HG03571 (cell line): ENCODE results near the gene CTTNBP2NL.
"Not testable (repeated sequence)": the region's sequence is repeated elsewhere in the genome, so short reads cannot be mapped to it uniquely, and the experiment has no call there.

Source experiments
- ATAC-seq: cut with Tn5 transposase; IDR thresholded peaks from one replicate; pipeline ENCODE4 v1.9.1; 2021; ENCODE audit not compliant: unreplicated experiment

Gene CTTNBP2NL

DNA sequence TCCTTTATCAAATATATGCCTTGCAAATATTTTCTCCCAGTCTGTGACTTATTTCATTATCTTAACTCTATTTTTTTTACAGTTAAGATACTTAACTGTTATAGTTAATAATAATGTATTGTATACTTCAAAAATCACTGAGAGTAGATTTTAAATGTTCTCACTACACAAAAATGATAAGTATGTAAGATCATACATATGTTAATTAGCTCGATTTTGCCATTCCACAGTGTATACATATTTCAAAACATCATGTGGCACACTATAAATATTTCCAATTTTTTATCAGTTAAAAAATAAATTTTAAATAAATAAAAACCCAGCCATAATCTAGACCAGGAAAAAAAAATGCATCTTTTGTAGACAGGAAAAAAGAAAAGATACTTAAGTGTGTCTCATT, 27.2 kb downstream of the CTTNBP2NL start:
- ATAC-seq: no peak

DNA sequence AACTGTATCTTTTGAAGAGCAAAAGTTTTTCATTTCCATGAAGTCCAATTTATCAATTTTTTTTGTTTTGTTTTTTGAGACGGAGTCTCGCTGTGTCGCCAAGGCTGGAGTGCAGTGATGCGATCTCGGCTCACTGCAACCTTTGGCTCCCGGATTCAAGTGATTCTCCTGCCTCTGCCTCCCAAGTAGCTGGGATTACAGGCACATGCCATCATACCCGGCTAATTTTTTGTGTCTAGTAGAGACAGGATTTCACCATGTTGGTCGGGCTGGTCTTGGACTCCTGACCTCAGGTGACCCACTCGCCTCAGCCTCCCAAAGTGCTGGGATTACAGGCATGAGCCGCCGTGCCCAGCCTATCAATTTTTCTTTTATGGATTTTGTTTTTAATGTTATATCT, 27.7 kb downstream of the CTTNBP2NL start:
- not testable (repeated sequence) for ATAC-seq

DNA sequence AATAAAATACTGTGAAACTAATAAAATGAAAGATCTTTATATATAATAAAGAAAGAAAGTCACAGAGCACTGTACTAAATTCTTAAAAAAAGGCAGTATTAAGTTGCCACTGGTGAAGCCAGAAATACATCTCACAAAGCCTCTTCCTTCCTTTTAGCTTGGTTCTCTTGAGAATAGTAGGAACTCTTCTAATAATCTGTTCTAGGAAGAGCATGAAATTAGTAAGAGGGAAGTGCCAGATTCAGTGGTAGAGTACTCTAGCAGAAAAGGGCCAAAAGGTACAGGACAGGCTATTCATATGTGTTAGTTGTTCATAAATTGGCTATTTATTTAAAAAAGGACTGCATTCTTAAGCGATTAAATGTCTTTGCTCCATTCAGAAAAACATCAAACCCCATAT, 33.7 kb downstream of the CTTNBP2NL start:
- ATAC-seq: no peak

DNA sequence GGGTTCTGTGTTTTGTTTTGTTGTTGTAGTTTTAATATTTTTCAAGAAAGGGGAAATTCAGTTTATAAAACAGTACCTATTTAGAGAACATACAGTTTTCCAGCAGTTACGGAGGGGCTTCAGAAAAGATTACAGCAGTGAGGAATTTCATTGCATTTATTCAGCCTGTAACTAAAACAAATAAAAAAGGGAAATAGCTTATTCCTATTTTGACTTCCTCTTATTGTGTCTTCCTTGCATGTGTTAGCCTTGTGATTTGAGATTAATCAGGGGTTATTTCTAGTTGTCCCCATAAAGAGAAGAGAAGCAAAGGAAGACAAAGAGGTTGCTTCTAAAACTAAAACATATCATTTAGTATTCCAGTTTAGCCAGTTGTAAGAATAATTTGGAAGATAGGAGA, 35.0 kb downstream of the CTTNBP2NL start:
- ATAC-seq: no peak

DNA sequence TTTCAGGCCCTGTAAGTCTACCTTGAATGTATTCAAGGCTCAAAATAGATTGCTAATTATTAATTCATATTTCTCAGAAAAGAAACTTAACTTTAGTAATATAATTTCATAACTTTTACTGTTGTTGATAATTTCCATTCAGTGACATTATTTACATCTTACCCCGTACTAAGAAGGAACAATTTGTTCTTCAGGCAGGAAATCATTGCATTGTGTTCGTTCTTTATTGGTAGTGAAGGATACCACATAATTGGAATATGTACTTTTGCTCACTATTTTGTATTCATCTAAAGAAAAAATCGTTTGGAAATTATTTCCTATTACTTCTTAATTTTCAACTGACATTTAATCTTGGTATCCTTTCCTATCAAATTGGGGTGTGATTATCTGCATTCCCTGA, 39.4 kb downstream of the CTTNBP2NL start:
- ATAC-seq: no peak

DNA sequence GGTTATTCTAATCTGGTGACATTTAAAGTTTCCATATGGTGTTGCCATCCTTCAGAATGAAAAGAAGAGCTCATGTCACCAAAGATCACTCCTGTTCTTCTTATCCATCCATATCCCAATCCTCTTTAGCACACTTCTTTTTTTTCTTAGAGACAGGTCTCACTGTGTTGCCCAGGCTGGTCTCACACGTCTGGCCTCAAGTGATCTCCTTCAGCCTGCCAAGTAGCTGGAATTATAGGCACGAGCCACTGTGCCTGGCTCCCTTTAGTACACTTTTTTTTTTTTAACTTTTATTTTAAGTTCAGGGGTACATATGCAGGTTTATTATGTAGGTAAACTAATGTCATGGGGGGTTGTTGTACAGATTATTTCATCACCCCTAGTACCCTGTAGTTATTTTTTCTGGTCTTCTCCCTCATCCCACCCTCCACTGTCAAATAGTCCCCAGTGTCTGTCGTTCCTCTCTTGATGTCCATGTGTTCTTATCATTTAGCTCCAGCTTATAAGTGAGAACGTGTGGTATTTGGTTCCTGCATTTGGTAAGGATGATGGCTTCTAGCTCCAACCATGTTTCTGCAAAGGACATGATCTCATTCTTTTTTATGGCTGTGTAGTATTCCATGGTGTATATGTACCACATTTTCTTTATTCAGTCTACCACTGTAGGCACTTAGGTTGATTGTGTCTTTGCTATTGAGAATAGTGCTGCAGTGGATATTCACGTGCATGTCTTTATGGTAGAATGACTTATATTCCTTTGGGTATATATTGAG, 40.6 kb downstream of the CTTNBP2NL start:
- no peak for ATAC-seq

DNA sequence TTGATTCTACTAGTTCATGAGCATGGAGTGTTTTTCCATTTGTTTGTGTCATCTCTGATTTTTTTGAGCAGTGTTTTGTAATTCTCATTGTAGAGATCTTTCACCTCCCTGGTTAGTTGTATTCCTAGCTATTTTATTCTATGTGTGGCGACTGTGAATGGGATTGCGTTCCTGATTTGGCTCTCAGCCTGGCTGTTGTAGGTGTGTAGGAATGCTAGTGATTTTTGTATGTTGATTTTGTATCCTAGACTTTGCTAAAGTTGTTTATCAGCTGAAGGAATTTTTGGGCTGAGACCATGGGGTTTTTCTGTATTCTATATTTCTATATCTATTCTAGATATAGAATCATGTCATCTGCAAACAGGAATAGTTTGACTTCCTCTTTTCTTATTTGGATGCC, 42.1 kb downstream of the CTTNBP2NL start:
- not testable (repeated sequence) for ATAC-seq

DNA sequence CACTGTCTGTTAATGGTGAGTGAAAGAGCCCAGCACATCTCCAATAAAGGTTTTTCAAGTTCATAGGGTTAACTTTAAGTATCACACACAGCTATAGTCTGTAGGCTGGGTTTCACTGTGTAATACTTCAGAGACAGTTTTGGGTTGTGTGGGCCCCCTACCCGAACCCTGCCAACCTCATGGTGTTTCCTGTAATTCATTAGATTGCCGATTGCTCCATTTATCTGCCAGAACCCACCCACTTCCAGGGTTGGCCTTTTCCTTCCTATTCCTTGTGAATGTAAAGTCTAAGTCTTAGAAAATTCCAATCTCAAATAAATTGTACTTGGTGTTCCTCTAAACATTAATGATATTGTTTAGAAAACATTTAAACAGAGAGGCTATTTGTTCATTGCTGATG, 43.6 kb downstream of the CTTNBP2NL start:
- no peak for ATAC-seq

DNA sequence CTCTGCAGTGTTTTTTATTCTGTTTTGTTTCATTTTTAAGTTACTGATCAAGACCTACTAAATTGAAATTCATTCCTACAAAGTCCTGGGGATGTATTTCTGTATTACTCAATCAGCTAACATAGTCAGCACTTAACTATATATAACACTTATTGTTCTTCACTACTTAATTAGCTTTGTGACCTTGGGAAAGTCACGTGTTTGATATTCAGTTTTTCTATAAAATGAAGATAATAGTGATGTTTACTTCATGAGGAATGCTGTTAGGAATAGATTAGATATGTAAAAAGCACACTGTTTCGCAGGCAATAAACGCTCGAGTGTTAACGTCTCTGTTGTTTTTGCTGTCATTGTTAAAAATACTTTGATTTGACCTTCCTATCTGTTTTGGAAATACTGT, 44.6 kb downstream of the CTTNBP2NL start:
- no peak for ATAC-seq

DNA sequence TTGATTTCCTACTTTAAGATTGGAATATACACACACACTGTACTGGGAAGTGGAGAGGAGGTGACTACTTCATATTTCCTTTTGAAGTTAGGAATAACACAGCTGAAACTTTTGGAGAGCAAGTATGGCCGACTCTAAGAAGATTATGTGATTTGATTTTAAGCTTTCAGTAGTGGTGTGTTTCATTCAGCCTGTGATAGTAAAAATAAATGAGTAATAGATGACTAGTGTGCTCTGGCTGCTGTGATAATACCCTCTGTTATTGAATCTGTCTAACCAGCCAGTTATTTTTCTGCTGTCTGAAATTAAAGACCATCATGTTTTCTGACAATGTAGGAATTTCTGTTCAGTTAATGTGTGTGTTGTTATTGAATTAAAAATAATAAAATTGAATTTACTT, 48.3 kb downstream of the CTTNBP2NL start:
- no peak for ATAC-seq

DNA sequence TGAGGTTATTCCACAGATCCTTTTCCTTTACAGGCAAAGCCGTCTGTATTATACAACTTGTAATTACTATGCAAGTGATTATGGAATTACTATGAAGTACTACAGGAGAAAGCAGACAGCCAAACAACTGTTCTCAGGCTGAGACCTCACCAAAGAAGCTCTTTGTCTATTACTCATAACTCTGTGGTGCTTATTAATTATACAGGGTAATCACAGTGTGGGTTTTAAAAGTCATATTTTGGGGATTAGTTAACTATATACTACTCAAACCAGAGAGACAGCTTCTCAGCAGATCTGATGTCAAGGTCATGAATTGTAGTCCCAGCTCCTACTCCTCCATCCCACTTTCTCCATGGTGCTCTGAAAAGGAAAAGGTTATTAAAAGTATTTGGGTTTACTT, 49.6 kb downstream of the CTTNBP2NL start:
- ATAC-seq: no peak

DNA sequence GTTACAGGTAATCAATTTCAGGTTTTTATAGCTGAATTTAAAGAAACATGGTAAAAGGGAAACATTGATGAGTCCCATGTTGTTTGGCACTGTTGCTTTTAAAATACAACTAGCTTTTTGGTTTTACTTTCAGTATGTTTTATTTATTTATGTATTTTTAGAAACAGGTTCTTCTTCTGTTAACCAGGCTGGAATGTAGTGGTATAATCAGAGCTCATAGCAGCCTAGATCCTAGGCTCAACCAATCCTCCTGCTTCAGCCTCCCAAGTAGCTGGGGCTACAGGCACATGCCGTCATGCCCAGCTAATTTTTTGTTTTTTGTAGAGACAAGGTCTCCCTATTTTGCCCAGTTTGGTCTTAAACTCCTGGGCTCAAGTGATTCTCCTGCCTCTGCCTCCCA, 50.4 kb downstream of the CTTNBP2NL start:
- no peak for ATAC-seq

DNA sequence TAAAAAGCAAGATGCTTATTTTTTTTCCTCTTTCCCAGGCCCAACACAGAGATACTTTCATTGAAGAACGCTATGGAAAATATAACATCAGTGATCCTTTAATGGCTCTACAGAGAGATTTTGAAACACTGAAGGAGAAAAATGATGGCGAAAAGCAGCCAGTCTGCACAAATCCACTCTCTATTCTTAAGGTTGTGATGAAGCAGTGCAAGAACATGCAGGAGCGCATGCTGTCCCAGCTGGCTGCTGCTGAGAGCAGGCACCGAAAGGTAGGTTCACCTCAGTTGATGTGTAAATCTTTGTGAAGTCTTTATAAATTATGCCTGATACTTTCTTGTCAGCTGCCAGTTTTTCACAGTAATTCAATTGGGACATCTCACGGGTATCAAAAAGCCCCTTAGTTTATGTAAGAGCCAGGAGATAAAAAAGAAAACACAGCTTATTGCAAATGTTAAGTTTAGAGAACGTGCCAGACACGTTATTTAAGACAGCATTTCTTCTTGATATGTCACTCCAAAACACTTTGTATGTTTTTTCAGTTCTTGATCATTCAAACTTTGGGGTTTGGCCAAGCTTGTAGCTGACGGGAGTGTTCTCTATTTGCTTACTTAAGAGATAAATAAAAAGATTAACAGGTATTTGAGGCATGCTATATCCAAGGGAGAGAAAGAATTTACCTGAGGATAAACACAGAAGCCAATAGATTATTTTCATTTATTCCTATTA, 53.1 kb downstream of the CTTNBP2NL start:
- ATAC-seq: no peak

DNA sequence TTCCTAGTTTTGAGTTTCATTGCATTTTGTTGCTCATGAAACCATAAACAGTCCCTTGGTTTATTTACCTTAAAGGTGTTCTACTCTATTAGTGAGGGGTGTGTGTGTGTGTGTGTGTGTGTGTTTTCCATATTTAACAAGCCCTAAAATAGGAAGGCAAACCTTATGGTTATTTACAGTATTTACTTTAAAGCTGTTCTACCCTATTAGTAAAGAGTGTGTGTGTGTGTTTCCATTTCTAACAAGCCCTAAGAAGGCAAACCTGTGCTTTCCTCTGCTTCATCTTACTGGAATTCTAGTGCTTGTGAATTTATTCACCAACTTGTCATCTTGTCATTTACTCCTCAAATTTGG, 53.6 kb downstream of the CTTNBP2NL start:
- ATAC-seq: no peak

DNA sequence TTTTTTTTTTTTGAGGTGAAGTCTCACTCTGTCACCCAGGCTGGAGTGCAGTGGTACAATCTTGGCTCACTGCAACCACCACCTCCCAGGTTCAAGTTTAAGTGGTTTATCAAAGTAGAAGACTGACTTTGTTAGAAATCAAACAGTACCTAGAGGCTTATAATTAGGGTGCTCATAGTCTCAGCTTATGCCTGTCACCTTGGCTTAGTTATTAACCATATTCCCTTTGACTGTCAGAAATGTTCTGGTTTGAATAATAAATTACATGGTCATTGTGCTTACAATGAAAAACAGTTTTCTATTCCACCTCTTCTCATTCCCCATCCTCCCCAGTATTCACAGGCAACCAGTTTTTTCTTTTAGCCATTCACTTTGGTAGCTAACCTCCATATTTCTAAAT, 54.8 kb downstream of the CTTNBP2NL start:
- ATAC-seq: no peak

DNA sequence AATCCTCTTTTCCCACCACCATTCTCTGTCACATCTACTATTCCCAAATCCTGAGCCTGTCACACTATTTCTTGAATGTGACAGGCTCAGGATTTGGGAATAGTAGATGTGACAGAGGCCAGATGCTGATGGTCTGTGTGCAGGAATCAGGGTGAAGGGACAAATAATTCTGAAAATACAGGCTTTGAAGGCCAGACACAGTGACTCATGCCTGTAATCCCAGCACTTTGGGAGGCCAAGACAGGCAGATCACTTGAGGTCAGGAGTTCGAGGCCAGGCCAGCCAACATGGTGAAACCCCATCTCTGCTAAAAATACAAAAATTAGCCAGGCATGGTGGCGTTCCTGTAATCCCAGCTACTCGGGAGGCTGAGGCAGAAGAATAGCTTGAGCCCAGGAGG, 55.3 kb downstream of the CTTNBP2NL start:
- ATAC-seq: not testable (repeated sequence)

DNA sequence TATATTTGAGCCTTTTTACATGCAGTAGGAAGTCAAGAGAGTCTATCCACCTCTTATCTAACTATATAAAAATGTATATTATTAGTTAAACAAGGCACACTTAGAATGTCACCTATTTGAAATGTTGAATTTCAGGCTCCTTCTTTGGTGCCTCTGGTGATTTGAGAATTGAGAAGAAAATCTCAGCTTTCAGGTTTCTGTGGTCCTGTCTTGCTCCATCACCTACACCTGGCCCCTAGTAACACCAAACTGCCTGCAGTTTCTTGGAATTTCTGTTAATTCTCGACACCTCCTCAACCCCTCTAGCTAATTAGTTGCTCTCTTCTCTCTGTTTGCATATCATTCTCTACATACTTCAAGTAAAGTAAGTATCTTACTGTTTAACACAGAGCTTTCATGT, 57.9 kb downstream of the CTTNBP2NL start:
- no peak for ATAC-seq

DNA sequence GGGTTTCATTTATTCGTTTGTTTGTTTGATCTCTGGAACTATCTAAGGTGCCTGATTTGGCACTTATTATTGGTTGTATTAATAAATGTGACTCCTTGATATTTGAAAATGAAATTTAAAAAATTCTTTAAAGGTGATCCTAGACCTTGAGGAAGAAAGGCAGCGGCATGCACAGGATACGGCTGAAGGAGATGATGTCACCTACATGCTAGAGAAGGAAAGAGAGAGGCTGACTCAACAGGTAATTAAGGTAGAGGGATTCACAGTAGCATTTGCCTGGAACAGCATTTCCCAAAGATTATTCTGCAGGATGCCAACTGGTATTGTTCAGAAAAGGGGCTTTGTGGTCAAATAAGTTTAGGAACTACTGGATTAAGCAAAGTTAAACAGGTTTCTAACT, 58.3 kb downstream of the CTTNBP2NL start:
- no peak for ATAC-seq

DNA sequence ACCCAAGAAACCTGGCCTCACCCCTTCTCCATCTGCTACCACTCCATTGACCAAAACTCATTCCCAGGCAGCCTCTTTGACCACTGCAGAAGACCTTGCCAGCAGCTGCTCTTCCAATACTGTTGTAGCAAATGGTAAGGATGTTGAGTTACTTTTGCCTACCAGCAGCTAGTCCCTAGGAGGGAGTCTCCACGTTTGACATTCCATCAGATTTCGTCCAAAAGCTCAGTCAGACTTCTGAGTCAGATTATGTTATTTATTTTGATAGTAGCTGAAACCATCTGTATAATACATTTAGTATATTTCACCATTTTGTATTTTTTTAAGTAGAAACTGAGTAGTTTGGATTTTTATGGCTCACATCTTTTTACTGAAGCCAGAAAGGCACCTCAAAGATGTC, 61.2 kb downstream of the CTTNBP2NL start:
- ATAC-seq: no peak

DNA sequence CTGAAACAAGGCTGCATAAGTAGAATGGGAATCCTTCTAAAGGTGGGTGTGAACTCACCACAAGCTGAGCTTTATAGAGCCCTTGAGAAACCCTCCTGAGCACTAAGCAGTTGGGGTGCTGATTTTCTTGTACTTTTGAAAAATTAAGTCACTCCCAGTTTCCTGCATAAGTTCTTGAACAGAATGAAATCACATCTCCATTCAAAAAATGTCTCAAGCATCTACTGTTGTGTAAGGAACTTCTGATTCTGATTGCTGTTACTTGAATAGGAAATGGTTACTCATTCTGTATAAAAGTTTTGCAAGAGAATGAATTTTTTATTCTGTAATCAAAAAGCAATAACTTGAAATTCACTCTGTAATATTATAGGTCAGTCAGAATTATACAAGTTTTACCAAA, 61.9 kb downstream of the CTTNBP2NL start:
- ATAC-seq: no peak

DNA sequence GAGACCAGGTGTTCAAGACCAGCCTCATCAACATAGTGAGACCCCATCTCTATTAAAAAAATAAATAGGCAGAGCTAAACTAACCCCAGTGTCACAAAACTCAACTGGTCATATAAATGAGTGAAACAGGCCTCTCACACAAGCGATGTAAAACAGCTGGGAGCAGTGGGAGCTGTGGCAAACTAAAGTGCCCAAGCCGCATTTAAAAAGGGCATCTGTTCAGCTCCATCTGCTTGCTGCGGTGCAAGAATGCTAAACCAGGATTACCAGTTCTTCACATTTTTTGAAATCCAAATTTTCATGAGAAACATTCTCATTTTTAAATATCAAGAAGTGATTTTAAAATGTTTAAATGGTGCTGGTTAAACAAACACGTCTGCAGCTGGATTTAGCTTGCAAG, 62.7 kb downstream of the CTTNBP2NL start:
- no peak for ATAC-seq

DNA sequence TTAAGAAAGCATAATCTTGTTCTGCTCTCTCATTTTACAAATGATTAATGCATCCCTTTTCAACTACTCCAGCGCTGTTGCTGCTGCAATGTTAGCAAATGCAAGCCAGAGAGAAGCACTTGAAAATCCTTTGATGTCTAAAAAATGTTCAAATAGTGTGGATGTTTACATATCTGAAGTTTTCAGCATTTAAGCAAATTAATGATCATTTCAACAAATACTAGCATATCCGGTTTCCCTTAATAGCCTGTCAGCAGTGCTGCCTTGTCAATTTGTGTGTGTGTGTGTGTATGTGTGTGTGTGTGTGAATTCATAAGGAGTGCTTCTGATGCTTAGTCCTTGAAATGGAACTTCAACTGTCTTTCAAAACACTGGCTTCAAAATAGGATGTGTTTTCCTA, 64.6 kb downstream of the CTTNBP2NL start:
- ATAC-seq: no peak
